Fibroblast of villous mesenchyme (primary cell): ENCODE data around the gene DNMBP. TPM values are rescaled to one million over a fixed set of nuclear protein-coding genes. Genes with fewer than 3 reads are reported as not detected.

Source experiments
- DNase-seq: peaks from one replicate; pipeline ENCODE4 v3.0.0-alpha.2; 2010; ENCODE audit warnings: low read depth
- H3K4me3 ChIP-seq: 2 replicates; pipeline ENCODE4 v1.5.1; 2011; ENCODE audit warnings: low read depth, mild to moderate bottlenecking, low read length
- CTCF ChIP-seq: IDR thresholded peaks from 2 replicates; pipeline ENCODE4 v1.5.1; 2012; ENCODE audit warnings: low read depth, mild to moderate bottlenecking, low read length; ENCODE audit not compliant: insufficient read depth
- total RNA-seq: library from RNA; depleted of rRNA; stranded (reverse); fragments of >200 nt; gene quantifications from 2 replicates; pipeline ENCODE4 v1.2.3, GENCODE V29; 2012

Gene DNMBP
- total RNA-seq, 1 donor = 27.6 TPM

- peak overlapping the region; percentile 33 for H3K4me3 ChIP-seq
- no peak for TF ChIP-seq CTCF
- DNase-seq = peak; percentile 95
Measured at GRCh38 chr10:99984211-99985034, 25.3 kb downstream of the DNMBP start.

DNA sequence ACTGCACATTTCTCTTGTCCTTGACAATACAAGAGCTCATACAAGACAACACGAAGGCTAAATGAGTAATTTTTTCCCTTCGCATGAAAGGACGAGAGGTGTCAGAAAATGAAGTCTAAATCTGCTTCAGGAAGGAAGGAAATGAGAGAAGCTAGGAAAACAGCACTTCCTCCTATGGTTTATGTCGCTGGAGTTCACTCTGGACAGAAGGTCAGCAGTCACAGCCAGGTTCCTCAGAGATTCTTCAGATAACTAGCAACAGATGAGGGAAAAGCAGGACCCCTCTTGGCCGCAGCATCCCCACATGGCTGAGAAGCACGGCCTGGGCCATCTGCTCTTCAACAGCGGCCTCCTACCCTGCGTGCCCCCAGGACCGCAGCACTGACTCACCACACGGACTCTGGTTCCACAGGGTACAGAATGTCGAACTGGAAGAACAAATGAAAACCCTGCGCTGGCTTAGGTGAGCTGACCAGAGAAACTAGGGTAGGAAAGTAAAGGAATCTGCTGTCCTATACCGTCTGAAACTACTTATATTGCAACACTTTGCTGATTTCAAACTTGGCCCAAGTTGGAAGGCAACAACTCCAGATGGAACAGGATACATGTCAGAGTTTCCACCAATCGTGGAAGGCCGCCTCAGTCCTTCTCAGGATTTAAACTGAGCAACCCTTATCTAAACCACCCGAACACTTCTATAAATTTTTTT lies 26.3 kb downstream of the DNMBP start:
- peak; percentile 97 for DNase-seq
- TF ChIP-seq CTCF = no peak
- H3K4me3 ChIP-seq = peak overlapping the region; percentile 33

DNA sequence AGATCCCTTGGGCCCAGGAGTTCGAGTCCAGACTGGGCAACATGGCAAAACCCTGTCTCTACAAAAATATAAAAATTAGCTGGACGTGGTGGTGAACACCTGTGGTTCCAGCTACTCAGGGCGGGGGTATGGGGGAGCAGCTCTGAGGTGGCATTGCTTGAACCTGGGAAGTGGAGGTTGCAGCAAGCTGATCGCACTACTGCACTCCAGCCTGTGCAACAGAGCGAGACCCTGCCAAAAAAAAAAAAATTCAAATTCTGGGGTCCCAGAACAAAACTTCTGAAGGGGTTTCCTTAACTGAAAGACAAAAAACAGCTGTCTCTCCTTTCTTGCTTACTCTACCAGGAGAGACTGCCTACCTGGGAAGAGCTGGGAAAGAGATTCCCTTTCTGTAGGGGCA lies 27.0 kb downstream of the DNMBP start:
- no peak overlapping the region for H3K4me3 ChIP-seq
- no peak for DNase-seq
- TF ChIP-seq CTCF = no peak

- no peak overlapping the region for H3K4me3 ChIP-seq
- no peak for TF ChIP-seq CTCF
- no peak for DNase-seq
Measured at GRCh38 chr10:99981581-99982199, 28.1 kb downstream of the DNMBP start.

DNA sequence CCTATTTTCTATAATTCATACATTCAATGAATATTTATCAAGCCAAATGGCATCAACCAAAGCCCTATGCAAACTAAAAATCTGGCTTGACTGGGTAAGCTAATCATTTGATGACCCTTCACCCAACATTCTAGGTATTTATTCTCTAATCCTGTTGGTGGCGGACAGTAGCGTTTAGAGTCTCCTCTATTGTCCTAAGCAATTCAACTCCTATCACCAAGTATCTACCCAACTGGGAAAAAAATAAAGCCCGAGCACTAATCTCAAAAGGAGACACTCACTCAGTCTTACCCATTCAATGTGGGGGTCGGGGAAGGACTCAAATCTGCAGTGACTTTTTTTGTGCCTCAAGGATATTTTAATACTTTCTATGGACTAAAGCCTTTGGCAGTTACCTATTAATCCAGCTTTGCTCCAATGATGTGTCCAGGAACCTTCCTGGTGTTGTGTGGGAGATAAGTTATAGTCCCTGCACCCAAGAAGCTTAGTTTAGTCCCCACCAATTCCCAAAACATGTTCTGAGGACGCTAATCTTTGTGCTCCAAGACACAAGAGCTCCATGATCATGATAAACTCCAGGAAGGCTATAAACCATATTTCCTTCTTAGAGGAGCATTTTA lies 30.6 kb downstream of the DNMBP start:
- DNase-seq = no peak
- H3K4me3 ChIP-seq = no peak overlapping the region
- TF ChIP-seq CTCF = no peak

- DNase-seq = no peak
- TF ChIP-seq CTCF = no peak
- H3K4me3 ChIP-seq = no peak overlapping the region
Measured at GRCh38 chr10:99977916-99978315, 31.8 kb downstream of the DNMBP start.
